Measurements from ENCODE around the gene ATF6. TPM values are rescaled to one million over a fixed set of nuclear protein-coding genes. Genes with fewer than 3 reads are reported as not detected.

Gene ATF6
- total and polyA plus RNA-seq, 2 donors (not counting 1 experiment from before 2014, with no cell fraction given): 25.3 to 27.4 TPM

DNA sequence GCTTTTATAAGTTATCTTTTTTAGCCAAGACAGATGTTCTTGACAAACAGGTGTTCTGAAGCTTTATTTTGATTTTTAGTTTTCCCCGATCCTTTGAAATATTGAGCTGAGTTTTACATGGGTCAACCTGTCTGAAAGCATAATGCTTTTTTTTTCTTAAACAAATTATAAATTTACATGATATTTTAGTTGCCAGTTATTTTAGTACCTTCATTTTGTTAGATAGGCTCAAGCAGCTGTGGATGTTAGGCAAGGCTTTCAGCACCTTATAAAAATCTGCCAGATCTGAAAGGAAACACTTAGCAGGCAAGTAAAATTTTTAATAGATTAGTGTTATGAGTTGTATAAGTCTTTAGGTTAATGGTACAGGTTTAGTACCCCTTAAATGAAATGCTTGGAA lies 33.7 kb downstream of the ATF6 start:
- DNase-seq (ENCODE audit: low read depth in 2 of 2): no peak
- no peaks in the 10 kb centered on the region for H3K79me2 ChIP-seq (ENCODE audit: control insufficient read depth, insufficient read depth, low read length)
- no peaks in the 10 kb centered on the region for H3K9me3 ChIP-seq (ENCODE audit: control insufficient read depth, insufficient read depth, low read depth, low read length)
- H3K4me1 ChIP-seq (ENCODE audit: control insufficient read depth, extremely low read depth, insufficient read depth, low read length): no peaks in the 10 kb centered on the region
- no peak overlapping the region for H3K9ac ChIP-seq (ENCODE audit: insufficient read depth, low read length)
- no peak overlapping the region for H3K4me2 ChIP-seq (ENCODE audit: extremely low read depth, insufficient read depth, low read length)
- TF ChIP-seq, protein P1, sequence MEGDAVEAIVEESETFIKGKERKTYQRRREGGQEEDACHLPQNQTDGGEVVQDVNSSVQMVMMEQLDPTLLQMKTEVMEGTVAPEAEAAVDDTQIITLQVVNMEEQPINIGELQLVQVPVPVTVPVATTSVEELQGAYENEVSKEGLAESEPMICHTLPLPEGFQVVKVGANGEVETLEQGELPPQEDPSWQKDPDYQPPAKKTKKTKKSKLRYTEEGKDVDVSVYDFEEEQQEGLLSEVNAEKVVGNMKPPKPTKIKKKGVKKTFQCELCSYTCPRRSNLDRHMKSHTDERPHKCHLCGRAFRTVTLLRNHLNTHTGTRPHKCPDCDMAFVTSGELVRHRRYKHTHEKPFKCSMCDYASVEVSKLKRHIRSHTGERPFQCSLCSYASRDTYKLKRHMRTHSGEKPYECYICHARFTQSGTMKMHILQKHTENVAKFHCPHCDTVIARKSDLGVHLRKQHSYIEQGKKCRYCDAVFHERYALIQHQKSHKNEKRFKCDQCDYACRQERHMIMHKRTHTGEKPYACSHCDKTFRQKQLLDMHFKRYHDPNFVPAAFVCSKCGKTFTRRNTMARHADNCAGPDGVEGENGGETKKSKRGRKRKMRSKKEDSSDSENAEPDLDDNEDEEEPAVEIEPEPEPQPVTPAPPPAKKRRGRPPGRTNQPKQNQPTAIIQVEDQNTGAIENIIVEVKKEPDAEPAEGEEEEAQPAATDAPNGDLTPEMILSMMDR (conservative IDR thresholded peaks at IDR 0.05 in 1 of 2, IDR thresholded peaks at IDR 0.05 in 1 of 2; ENCODE audit: low read depth in 1 of 2, low read length in 2 of 2): no peak
- no peak for TF ChIP-seq EZH2 (IDR thresholded peaks at IDR 0.05; ENCODE audit: low read length, missing control alignments)
- H3K4me3 ChIP-seq (replicated peaks in 1 of 4; ENCODE audit: control extremely low read depth in 1 of 4, insufficient read depth in 1 of 4, low read depth in 3 of 4, low read length in 4 of 4): no peak overlapping the region
- H3K27ac ChIP-seq (ENCODE audit: insufficient read depth, low read length): no peak overlapping the region
- H3K27me3 ChIP-seq (ENCODE audit: control insufficient read depth, insufficient read depth, low read length): no peaks in the 10 kb centered on the region
- no peaks in the 10 kb centered on the region for H4K20me1 ChIP-seq (ENCODE audit: control insufficient read depth, extremely low read depth, insufficient read depth, low read length)
- H3K36me3 ChIP-seq (ENCODE audit: control insufficient read depth, insufficient read depth, low read length): no peaks in the 10 kb centered on the region
- no peak overlapping the region for H2AFZ ChIP-seq (ENCODE audit: low read length)

- H3K79me2 ChIP-seq (ENCODE audit: control insufficient read depth, insufficient read depth, low read length): no peaks in the 10 kb centered on the region
Measured at GRCh38 chr1:161801955-161802354, 35.8 kb downstream of the ATF6 start.

DNA sequence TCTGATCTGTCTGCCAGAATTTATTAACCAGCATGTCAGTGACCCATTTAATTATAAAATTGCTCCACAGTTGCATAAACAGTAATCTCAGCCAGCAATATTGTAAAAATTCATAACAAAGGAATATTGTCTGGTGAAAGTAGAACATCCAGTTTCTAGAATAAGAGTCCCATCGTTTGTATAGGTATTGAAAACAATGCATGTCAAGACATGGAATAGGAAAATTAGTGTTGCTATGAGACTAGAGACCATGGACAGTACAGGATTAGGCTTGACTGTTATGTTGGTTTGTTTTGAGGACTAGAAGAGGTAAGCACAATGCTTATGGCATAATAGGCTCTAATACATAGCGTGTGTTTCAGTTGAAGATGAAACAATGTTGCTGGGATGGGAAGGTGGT lies 37.1 kb downstream of the ATF6 start:
- no peak overlapping the region for H3K4me3 ChIP-seq (replicated peaks in 1 of 4; ENCODE audit: control extremely low read depth in 1 of 4, insufficient read depth in 1 of 4, low read depth in 3 of 4, low read length in 4 of 4)
- no peaks in the 10 kb centered on the region for H4K20me1 ChIP-seq (ENCODE audit: control insufficient read depth, extremely low read depth, insufficient read depth, low read length)
- no peak for TF ChIP-seq EZH2 (IDR thresholded peaks at IDR 0.05; ENCODE audit: low read length, missing control alignments)
- TF ChIP-seq, protein P1 (conservative IDR thresholded peaks at IDR 0.05 in 1 of 2, IDR thresholded peaks at IDR 0.05 in 1 of 2; ENCODE audit: low read depth in 1 of 2, low read length in 2 of 2): no peak
- H3K79me2 ChIP-seq (ENCODE audit: control insufficient read depth, insufficient read depth, low read length): no peaks in the 10 kb centered on the region
- no peak overlapping the region for H3K27ac ChIP-seq (ENCODE audit: insufficient read depth, low read length)
- DNase-seq (ENCODE audit: low read depth in 2 of 2): no peak
- H3K4me2 ChIP-seq (ENCODE audit: extremely low read depth, insufficient read depth, low read length): no peak overlapping the region
- no peaks in the 10 kb centered on the region for H3K36me3 ChIP-seq (ENCODE audit: control insufficient read depth, insufficient read depth, low read length)
- H2AFZ ChIP-seq (ENCODE audit: low read length): no peak overlapping the region
- H3K9ac ChIP-seq (ENCODE audit: insufficient read depth, low read length): no peak overlapping the region
- H3K9me3 ChIP-seq (ENCODE audit: control insufficient read depth, insufficient read depth, low read depth, low read length): no peaks in the 10 kb centered on the region
- H3K27me3 ChIP-seq (ENCODE audit: control insufficient read depth, insufficient read depth, low read length): no peaks in the 10 kb centered on the region
- no peaks in the 10 kb centered on the region for H3K4me1 ChIP-seq (ENCODE audit: control insufficient read depth, extremely low read depth, insufficient read depth, low read length)

More at GRCh38 chr1:161801955-161802354, 35.8 kb downstream of the ATF6 start:
- no peak overlapping the region for H2AFZ ChIP-seq (ENCODE audit: low read length)
- H3K9ac ChIP-seq (ENCODE audit: insufficient read depth, low read length): no peak overlapping the region
- no peaks in the 10 kb centered on the region for H3K27me3 ChIP-seq (ENCODE audit: control insufficient read depth, insufficient read depth, low read length)
- H3K27ac ChIP-seq (ENCODE audit: insufficient read depth, low read length): no peak overlapping the region
- H4K20me1 ChIP-seq (ENCODE audit: control insufficient read depth, extremely low read depth, insufficient read depth, low read length): no peaks in the 10 kb centered on the region
- no peak overlapping the region for H3K4me2 ChIP-seq (ENCODE audit: extremely low read depth, insufficient read depth, low read length)
- H3K4me1 ChIP-seq (ENCODE audit: control insufficient read depth, extremely low read depth, insufficient read depth, low read length): no peaks in the 10 kb centered on the region
- peak in 1 of 2 donors; percentile 33 for DNase-seq (ENCODE audit: low read depth in 2 of 2)
- H3K4me3 ChIP-seq (replicated peaks in 1 of 4; ENCODE audit: control extremely low read depth in 1 of 4, insufficient read depth in 1 of 4, low read depth in 3 of 4, low read length in 4 of 4): no peak overlapping the region
- no peaks in the 10 kb centered on the region for H3K9me3 ChIP-seq (ENCODE audit: control insufficient read depth, insufficient read depth, low read depth, low read length)
- H3K36me3 ChIP-seq (ENCODE audit: control insufficient read depth, insufficient read depth, low read length): no peaks in the 10 kb centered on the region
- TF ChIP-seq, protein P1 (conservative IDR thresholded peaks at IDR 0.05 in 1 of 2, IDR thresholded peaks at IDR 0.05 in 1 of 2; ENCODE audit: low read depth in 1 of 2, low read length in 2 of 2): no peak
- TF ChIP-seq EZH2 (IDR thresholded peaks at IDR 0.05; ENCODE audit: low read length, missing control alignments): no peak

Data from fibroblast of lung (primary cell).